Spleen (tissue), 11 donors: Measurements from ENCODE around the gene RNPS1. TPM values are rescaled to one million over a fixed set of nuclear protein-coding genes. Genes with fewer than 3 reads are reported as not detected.

ENCODE experiments used
- DNase-seq: peaks from one replicate; pipeline ENCODE4 v3.0.0-alpha.2; 2020
- H3K27ac ChIP-seq, 8 donors: fragments of 200-600 bp; sonication (generic) in 7 of 8; 1 replicate in 4 of 8; 2 replicates in 4 of 8; pipeline versions ENCODE4 v1.5.0 to v1.8.0; 2016 to 2021; ENCODE audit warnings: inconsistent platforms in 4 of 8, mild to moderate bottlenecking in 4 of 8, moderate library complexity in 1 of 8
- H3K27me3 ChIP-seq, 7 donors: fragments of 200-600 bp; sonication (generic) in 6 of 7; replicated peaks in 1 of 7; 1 replicate in 4 of 7; 2 replicates in 3 of 7; pipeline versions ENCODE4 v1.5.0 to v1.8.0; 2016 to 2021; ENCODE audit warnings: inconsistent platforms in 3 of 7, mild to moderate bottlenecking in 1 of 7
- H3K36me3 ChIP-seq, 6 donors: fragments of 200-600 bp; sonication (generic) in 5 of 6; 1 replicate in 4 of 6; 2 replicates in 2 of 6; pipeline versions ENCODE4 v1.5.0 to v1.8.0; 2016 to 2021; ENCODE audit warnings: inconsistent platforms in 2 of 6
- H3K4me1 ChIP-seq, 6 donors: fragments of 200-600 bp; sonication (generic) in 5 of 6; 1 replicate in 3 of 6; 2 replicates in 3 of 6; pipeline versions ENCODE4 v1.5.0 to v1.8.0; 2016 to 2021; ENCODE audit warnings: inconsistent platforms in 3 of 6
- H3K4me3 ChIP-seq, 8 donors: fragments of 200-600 bp; sonication (generic) in 7 of 8; 1 replicate in 4 of 8; 2 replicates in 4 of 8; pipeline versions ENCODE4 v1.5.0 to v1.8.0; 2016 to 2021; ENCODE audit warnings: inconsistent platforms in 4 of 8, mild to moderate bottlenecking in 4 of 8, moderate library complexity in 2 of 8
- H3K9me3 ChIP-seq, 8 donors: fragments of 200-600 bp; sonication (generic) in 7 of 8; 1 replicate in 4 of 8; 2 replicates in 4 of 8; pipeline versions ENCODE4 v1.5.0 to v1.8.0; 2016 to 2021; ENCODE audit warnings: inconsistent platforms in 4 of 8
- POLR2A ChIP-seq, 3 donors: fragments of 450-650 bp; IDR thresholded peaks; one replicate each; pipeline ENCODE4 v1.5.1; 2017; ENCODE audit warnings: antibody characterized with exemption in 3 of 3, mild to moderate bottlenecking in 1 of 3
- POLR2AphosphoS5 ChIP-seq, 3 donors: sonication (generic); formaldehyde crosslinking; IDR thresholded peaks; one replicate each; pipeline ENCODE4 v1.5.1; 2017; ENCODE audit warnings: antibody characterized with exemption in 3 of 3
- whole genome bisulfite sequencing, 5 donors: extraction: QIAGEN DNeasy Blood & Tissue Kit in 3 of 5; methylation state at CpG; one replicate each; pipeline versions ENCODE4 v1.1.5 to v1.1.7; 2013 to 2018; 5-methylcytosine and 5-hydroxymethylcytosine counted together
- intact Hi-C: fragments of 100-400 bp; cut with DNase I; formaldehyde crosslinking; loops from one replicate; pipeline ENCODE4 v1.15.0; 2023; ENCODE audit warnings: low total_unique reads
- polyA plus RNA-seq, 3 donors: library from polyadenylated mRNA; stranded (reverse); fragments of 200-250 nt; gene quantifications; one replicate each; pipeline ENCODE4 v1.2.1, GENCODE V29; 2013
- total RNA-seq, 7 donors: library from RNA; depleted of rRNA in 3 of 7; stranded (reverse); fragments of >200 nt in 3 of 7; fragmentation: NEBNext Ultra II Directional in 4 of 7; extraction: Animal tissue kit (Norgen Biotek cat#: 25700) in 4 of 7; gene quantifications; one replicate each; pipeline versions ENCODE4 v1.1.0 to v1.2.1, GENCODE V29; 2016 to 2021
- TF ChIP-seq, protein P1 (sequence below), 11 experiments: fragments of 200-600 bp in 7 of 11; fragments of 450-650 bp in 4 of 11; sonication (generic) in 4 of 11; IDR thresholded peaks in 8 of 11; conservative IDR thresholded peaks in 3 of 11; 1 replicate in 7 of 11; 2 replicates in 4 of 11; pipeline versions ENCODE4 v1.4.0 to v1.8.0; 2016 to 2021; ENCODE audit warnings: antibody characterized with exemption in 11 of 11, inconsistent platforms in 4 of 11, mild to moderate bottlenecking in 1 of 11
- donor health status: healthy with polysubstance abuse.
- donor health status: DM: no; HTN: no; CAD: no; lungs with moderate emphysema.
- donor health status: DM: no; HTN: no; CAD: no.
- donor health status: Bipolar disorder and iron deficiency.
- donor health status: healthy.
- donor health status: DM: no; HTN: no; CAD: no.
- donor health status: DM: yes; HTN: yes; CAD: no.

Gene RNPS1
- total and polyA plus RNA-seq, 10 donors, result 119 to 180 (median 130) TPM

DNA sequence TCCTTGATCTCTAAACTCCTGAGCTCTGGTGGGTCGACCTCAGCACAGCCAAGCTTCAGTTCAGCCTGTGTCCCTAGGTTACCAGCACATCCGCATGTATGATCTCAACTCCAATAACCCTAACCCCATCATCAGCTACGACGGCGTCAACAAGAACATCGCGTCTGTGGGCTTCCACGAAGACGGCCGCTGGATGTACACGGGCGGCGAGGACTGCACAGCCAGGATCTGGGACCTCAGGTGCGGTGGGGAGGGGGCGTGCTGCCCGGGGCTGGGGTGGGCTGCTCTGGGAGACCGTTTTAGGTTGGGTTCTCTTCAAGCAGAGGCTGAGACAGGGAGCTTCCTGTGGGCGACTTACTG, 61.5 kb downstream of the RNPS1 start:
- no peak for DNase-seq
- Histone ChIP-seq H3K4me1 (peaks cover 12 to 49% (median 32%) of the 10 kb centered on the region in 6 donors), H3K27ac (peak overlapping the region in 5 of 8 donors; percentile 97 to 99 (median 98)), H3K27me3 (no peaks in the 10 kb centered on the region), H3K9me3 (no peaks in the 10 kb centered on the region), H3K4me3 (peak overlapping the region in 6 of 8 donors; percentile 61 to 82 (median 68)), H3K36me3 (peaks cover 0 to 43% (median 33%) of the 10 kb centered on the region in 6 donors)
- no peak for TF ChIP-seq POLR2A (IDR thresholded peaks at IDR 0.05)
- TF ChIP-seq, protein P1, sequence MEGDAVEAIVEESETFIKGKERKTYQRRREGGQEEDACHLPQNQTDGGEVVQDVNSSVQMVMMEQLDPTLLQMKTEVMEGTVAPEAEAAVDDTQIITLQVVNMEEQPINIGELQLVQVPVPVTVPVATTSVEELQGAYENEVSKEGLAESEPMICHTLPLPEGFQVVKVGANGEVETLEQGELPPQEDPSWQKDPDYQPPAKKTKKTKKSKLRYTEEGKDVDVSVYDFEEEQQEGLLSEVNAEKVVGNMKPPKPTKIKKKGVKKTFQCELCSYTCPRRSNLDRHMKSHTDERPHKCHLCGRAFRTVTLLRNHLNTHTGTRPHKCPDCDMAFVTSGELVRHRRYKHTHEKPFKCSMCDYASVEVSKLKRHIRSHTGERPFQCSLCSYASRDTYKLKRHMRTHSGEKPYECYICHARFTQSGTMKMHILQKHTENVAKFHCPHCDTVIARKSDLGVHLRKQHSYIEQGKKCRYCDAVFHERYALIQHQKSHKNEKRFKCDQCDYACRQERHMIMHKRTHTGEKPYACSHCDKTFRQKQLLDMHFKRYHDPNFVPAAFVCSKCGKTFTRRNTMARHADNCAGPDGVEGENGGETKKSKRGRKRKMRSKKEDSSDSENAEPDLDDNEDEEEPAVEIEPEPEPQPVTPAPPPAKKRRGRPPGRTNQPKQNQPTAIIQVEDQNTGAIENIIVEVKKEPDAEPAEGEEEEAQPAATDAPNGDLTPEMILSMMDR (IDR thresholded peaks at IDR 0.05 in 8 of 11, conservative IDR thresholded peaks at IDR 0.05 in 3 of 11), result no peak
- no peak for TF ChIP-seq POLR2AphosphoS5 (IDR thresholded peaks at IDR 0.05)
- intact Hi-C loops, result no loop called here
- 74 to 87% (median 81%) methylated on average over 18 of the region's 18 CpGs for WGBS, 5 donors

DNA sequence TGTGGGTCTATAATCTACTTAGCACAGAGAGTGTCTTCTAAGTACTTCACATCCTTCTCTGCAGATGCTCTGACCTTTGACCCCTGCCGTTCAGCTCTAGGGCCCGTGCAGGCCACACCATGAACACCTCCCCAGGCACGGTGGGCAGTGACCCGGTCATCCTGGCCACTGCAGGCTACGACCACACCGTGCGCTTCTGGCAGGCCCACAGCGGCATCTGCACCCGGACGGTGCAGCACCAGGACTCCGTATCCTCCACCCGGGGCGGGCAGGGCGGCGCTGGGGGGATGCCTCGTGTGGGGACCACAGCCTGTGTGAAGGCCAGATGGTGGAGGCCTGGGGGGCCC, 62.0 kb downstream of the RNPS1 start:
- Histone ChIP-seq H3K36me3 (peaks cover 0 to 43% (median 33%) of the 10 kb centered on the region in 6 donors), H3K4me1 (peaks cover 12 to 49% (median 32%) of the 10 kb centered on the region in 6 donors), H3K27me3 (no peaks in the 10 kb centered on the region), H3K27ac (peak overlapping the region; percentile 93 to 99 (median 98)), H3K4me3 (peak overlapping the region; percentile 56 to 82 (median 64)), H3K9me3 (no peaks in the 10 kb centered on the region)
- WGBS, 5 donors, result 14 to 23% (median 15%) methylated on average over 7 to 16 of the region's 16 CpGs
- intact Hi-C loops, result no loop called here
- DNase-seq, result peak; percentile 91
- TF ChIP-seq POLR2AphosphoS5 (IDR thresholded peaks at IDR 0.05), result no peak
- TF ChIP-seq POLR2A (IDR thresholded peaks at IDR 0.05), result no peak
- TF ChIP-seq, protein P1 (IDR thresholded peaks at IDR 0.05 in 8 of 11, conservative IDR thresholded peaks at IDR 0.05 in 3 of 11), result peak in 1 of 11 experiments; percentile 3

DNA sequence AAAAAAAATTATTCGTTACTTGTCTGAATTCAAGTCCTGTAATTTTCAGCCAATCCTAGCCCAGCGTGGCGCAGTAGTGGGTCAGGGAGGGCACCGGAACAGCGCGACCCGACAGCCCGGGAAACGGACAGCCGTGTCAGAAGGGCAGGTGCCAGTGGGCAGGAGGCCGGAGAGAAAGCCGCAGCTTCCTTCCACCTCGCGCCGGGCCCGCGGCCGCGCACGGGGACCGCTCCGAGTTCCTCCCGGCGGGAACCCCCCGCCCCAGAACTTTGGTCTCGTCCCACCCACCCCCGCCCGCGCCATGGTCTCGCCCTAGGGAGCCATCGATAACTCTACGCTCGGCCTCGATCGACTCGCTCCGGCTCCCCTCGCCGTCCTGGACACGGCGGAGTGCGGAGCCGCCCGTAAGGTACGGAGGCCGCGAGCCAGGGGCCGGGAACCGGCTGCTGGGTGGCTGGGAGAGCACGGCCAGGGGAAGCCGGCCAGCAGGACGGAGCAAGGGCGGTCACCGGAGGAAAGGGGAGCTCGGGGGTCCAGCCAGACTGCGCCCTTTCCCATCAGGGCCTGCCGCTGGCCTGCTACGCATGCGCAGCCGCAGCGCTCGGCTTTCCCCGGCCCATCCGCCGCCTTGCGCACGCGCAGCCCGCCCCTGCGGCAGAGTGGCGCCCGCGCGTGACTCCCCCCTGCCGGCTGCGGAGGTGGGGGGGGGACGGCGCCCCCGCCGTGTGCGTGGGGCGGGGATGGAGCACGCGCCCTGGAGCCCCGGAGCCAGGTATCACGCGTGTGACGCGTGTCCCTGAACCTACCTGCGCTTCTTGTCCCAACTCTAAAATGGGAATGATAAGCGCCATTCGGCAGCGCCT, 62.6 kb downstream of the RNPS1 start, which contains the start of gene MLST8:
Gene MLST8, plus strand, starts transcription at position 351 of the 863 bp plus-strand sequence. CDS start 632 bp downstream, outside the sequence.
- peak within 1 kb of the TSS; percentile 93 to 99 (median 98) for H3K27ac ChIP-seq
- TF ChIP-seq POLR2AphosphoS5 (IDR thresholded peaks at IDR 0.05), result peak; percentile 93 to 98 (median 95)
- TF ChIP-seq, protein P1 (IDR thresholded peaks at IDR 0.05 in 8 of 11, conservative IDR thresholded peaks at IDR 0.05 in 3 of 11), result peak in 5 of 11 experiments; percentile 8 to 56 (median 45)
- peak; percentile 61 to 73 (median 62) for TF ChIP-seq POLR2A (IDR thresholded peaks at IDR 0.05)
- H3K9me3 ChIP-seq, result no peaks in the 10 kb centered on the region
- WGBS, 5 donors, result 0% methylated on average over 21 to 93 of the region's 93 CpGs
- peak; percentile 97 for DNase-seq
- H3K4me1 ChIP-seq, result peaks cover 12 to 44% (median 32%) of the 10 kb centered on the region in 6 donors
- peak within 1 kb of the TSS; percentile 56 to 82 (median 64) for H3K4me3 ChIP-seq
- intact Hi-C loops, result no loop called here
- H3K36me3 ChIP-seq, result peaks cover 0 to 39% (median 33%) of the 10 kb centered on the region in 6 donors
- no peaks in the 10 kb centered on the region for H3K27me3 ChIP-seq
